H1 (cell line): ENCODE results near the gene RICTOR. TPM values are rescaled to one million over a fixed set of nuclear protein-coding genes. Genes with fewer than 3 reads are reported as not detected.

Experiments used
- CTCF ChIA-PET: fragments of 300-600 bp; sonication (Branson Sonifier 250); formaldehyde crosslinking; loops from one replicate; lab custom pipeline; 2021; ENCODE audit not compliant: partially characterized antibody; lab: Charles Lee
- POLR2A ChIA-PET: fragments of 300-600 bp; sonication (Branson Sonifier 250); formaldehyde crosslinking; loops from one replicate; lab custom pipeline; 2021; ENCODE audit warnings: inconsistent platforms; ENCODE audit not compliant: partially characterized antibody; lab: Charles Lee
- DNase-seq, 2 experiments: peaks; one replicate each; pipeline versions ENCODE4 v3.0.0 to v3.0.0-alpha.2; 2010 to 2022; ENCODE audit warnings: low spot score in 2 of 2, low read depth in 1 of 2, mixed read lengths in 1 of 2
- FAIRE-seq: peaks from 2 replicates; lab custom pipeline; 2011; peaks lifted over from hg19 to GRCh38; lab: Jason Lieb, UNC
- H2AFZ ChIP-seq: 2 replicates; pipeline ENCODE4 v1.8.1; 2012; ENCODE audit warnings: low read length, inconsistent platforms
- H2AK5ac ChIP-seq: 2 replicates; pipeline ENCODE4 v1.6.1; 2013; ENCODE audit warnings: low read depth, low read length
- H2BK120ac ChIP-seq: replicated peaks from 2 replicates; pipeline ENCODE3; 2013; ENCODE audit warnings: low read depth, low read length, inconsistent platforms
- H2BK12ac ChIP-seq: 2 replicates; pipeline ENCODE4 v1.6.1; 2013; ENCODE audit warnings: low read depth, low read length
- H2BK15ac ChIP-seq: 2 replicates; pipeline ENCODE4 v1.6.1; 2013; ENCODE audit warnings: low read length
- H2BK20ac ChIP-seq: 2 replicates; pipeline ENCODE4 v1.6.1; 2013; ENCODE audit warnings: low read length
- H2BK5ac ChIP-seq: 2 replicates; pipeline ENCODE4 v1.6.1; 2013; ENCODE audit warnings: low read depth, low read length
- H3K14ac ChIP-seq: 2 replicates; pipeline ENCODE4 v1.6.1; 2013; ENCODE audit warnings: inconsistent platforms; ENCODE audit not compliant: insufficient read length
- H3K18ac ChIP-seq: 2 replicates; pipeline ENCODE4 v1.6.1; 2013; ENCODE audit warnings: low read length; ENCODE audit errors: extremely low read depth
- H3K23ac ChIP-seq: 2 replicates; pipeline ENCODE4 v1.6.1; 2013; ENCODE audit warnings: inconsistent platforms; ENCODE audit not compliant: insufficient read length
- H3K23me2 ChIP-seq: 2 replicates; pipeline ENCODE4 v1.6.1; 2013; ENCODE audit warnings: low read depth, low read length
- H3K27ac ChIP-seq: 2 replicates; pipeline ENCODE4 v1.6.1; 2011; ENCODE audit warnings: low read depth, low read length, inconsistent platforms
- H3K27me3 ChIP-seq, 4 experiments: replicated peaks in 1 of 4; 1 replicate in 1 of 4; 2 replicates in 3 of 4; pipeline versions ENCODE4 v1.6.1 to v1.8.1; 2011 to 2013; ENCODE audit warnings: low read length in 3 of 4, mild to moderate bottlenecking in 3 of 4, inconsistent platforms in 2 of 4, mixed read lengths in 2 of 4, moderate library complexity in 1 of 4; ENCODE audit not compliant: control insufficient read depth in 3 of 4, insufficient read depth in 3 of 4; ENCODE audit errors: extremely low read depth in 1 of 4
- H3K36me3 ChIP-seq, 4 experiments: 2 replicates each; pipeline versions ENCODE4 v1.6.1 to v1.8.1; 2011 to 2013; ENCODE audit warnings: mild to moderate bottlenecking in 4 of 4, low read length in 3 of 4, moderate library complexity in 2 of 4, control low read depth in 1 of 4, inconsistent platforms in 1 of 4; ENCODE audit not compliant: insufficient read depth in 4 of 4, control insufficient read depth in 2 of 4
- H3K4ac ChIP-seq: replicated peaks from 2 replicates; pipeline ENCODE3; 2013; ENCODE audit warnings: low read length, low read depth, mixed read lengths, inconsistent platforms; ENCODE audit not compliant: insufficient read length
- H3K4me1 ChIP-seq, 4 experiments: replicated peaks in 1 of 4; 1 replicate in 1 of 4; 2 replicates in 3 of 4; pipeline versions ENCODE4 v1.6.1 to v1.8.1; 2011 to 2013; ENCODE audit warnings: low read length in 3 of 4, inconsistent platforms in 2 of 4, mixed read lengths in 1 of 4; ENCODE audit not compliant: insufficient read depth in 4 of 4, control insufficient read depth in 3 of 4
- H3K4me2 ChIP-seq, 2 experiments: 2 replicates each; pipeline versions ENCODE4 v1.6.1 to v1.8.1; 2011 to 2013; ENCODE audit warnings: low read depth in 2 of 2, low read length in 2 of 2, control low read depth in 1 of 2, inconsistent platforms in 1 of 2, mild to moderate bottlenecking in 1 of 2; ENCODE audit not compliant: insufficient read depth in 1 of 2
- H3K4me3 ChIP-seq, 4 experiments: fragments of 200-600, 300-600 bp in 1 of 4; sonication (generic), shearing (Covaris generic), sonication (Bioruptor Twin) in 1 of 4; 2 replicates each; pipeline versions ENCODE4 v1.5.1 to v1.8.1; 2011 to 2016; ENCODE audit warnings: low read length in 4 of 4, low read depth in 3 of 4, control low read depth in 2 of 4, inconsistent platforms in 2 of 4, mild to moderate bottlenecking in 2 of 4, mixed read lengths in 1 of 4, moderate library complexity in 1 of 4; ENCODE audit not compliant: insufficient read depth in 2 of 4; ENCODE audit errors: extremely low read depth in 1 of 4
- H3K56ac ChIP-seq: replicated peaks from 2 replicates; pipeline ENCODE3; 2013; ENCODE audit warnings: low read depth, mild to moderate bottlenecking, mixed read lengths, low read length, inconsistent platforms; ENCODE audit not compliant: insufficient read length
- H3K79me1 ChIP-seq: 2 replicates; pipeline ENCODE4 v1.6.1; 2013; ENCODE audit warnings: low read depth, low read length, control low read depth
- H3K79me2 ChIP-seq, 2 experiments: 2 replicates each; pipeline versions ENCODE4 v1.6.1 to v1.8.1; 2012 to 2013; ENCODE audit warnings: low read length in 2 of 2, mild to moderate bottlenecking in 2 of 2, inconsistent platforms in 1 of 2; ENCODE audit not compliant: insufficient read depth in 2 of 2, control insufficient read depth in 1 of 2
- H3K9ac ChIP-seq, 4 experiments: replicated peaks in 1 of 4; 1 replicate in 1 of 4; 2 replicates in 3 of 4; pipeline versions ENCODE4 v1.6.1 to v1.8.1; 2011 to 2013; ENCODE audit warnings: low read depth in 3 of 4, low read length in 3 of 4, control low read depth in 2 of 4, mild to moderate bottlenecking in 2 of 4, moderate library complexity in 2 of 4, inconsistent platforms in 1 of 4; ENCODE audit errors: extremely low read depth in 1 of 4
- H3K9me3 ChIP-seq, 2 experiments: 2 replicates each; pipeline versions ENCODE4 v1.6.1 to v1.8.1; 2012 to 2013; ENCODE audit warnings: mild to moderate bottlenecking in 2 of 2, moderate library complexity in 2 of 2, control low read depth in 1 of 2, inconsistent platforms in 1 of 2, low read depth in 1 of 2, low read length in 1 of 2, mixed read lengths in 1 of 2; ENCODE audit not compliant: insufficient read depth in 2 of 2
- H4K20me1 ChIP-seq, 2 experiments: replicated peaks in 1 of 2; 2 replicates each; pipeline versions ENCODE3 to v1.8.1; 2011 to 2013; ENCODE audit warnings: inconsistent platforms in 2 of 2, low read length in 2 of 2, mild to moderate bottlenecking in 1 of 2; ENCODE audit not compliant: insufficient read depth in 2 of 2, control insufficient read depth in 1 of 2
- H4K5ac ChIP-seq: 2 replicates; pipeline ENCODE4 v1.6.1; 2013; ENCODE audit warnings: low read length, low read depth, mixed read lengths, inconsistent platforms; ENCODE audit not compliant: insufficient read length
- H4K8ac ChIP-seq: 2 replicates; pipeline ENCODE4 v1.8.0; 2013; ENCODE audit warnings: mild to moderate bottlenecking, moderate library complexity, low read length, inconsistent platforms; ENCODE audit not compliant: insufficient read depth; ENCODE audit errors: extremely low read depth
- H4K91ac ChIP-seq: replicated peaks from 2 replicates; pipeline ENCODE3; 2013; ENCODE audit warnings: low read length, mixed read lengths, inconsistent platforms; ENCODE audit not compliant: insufficient read length
- SAP30 ChIP-seq: fragments of 300-600 bp; sonication (generic); IDR thresholded peaks from 2 replicates; pipeline ENCODE4 v1.7.1; 2012; ENCODE audit warnings: low read length, moderate library complexity, mild to moderate bottlenecking, inconsistent platforms; ENCODE audit not compliant: insufficient read depth, insufficient replicate concordance
- SIX5 ChIP-seq: IDR thresholded peaks from 2 replicates; pipeline ENCODE4 v1.6.1; 2011; ENCODE audit warnings: mild to moderate bottlenecking, low read depth, low read length
- TCF12 ChIP-seq: IDR thresholded peaks from 2 replicates; pipeline ENCODE4 v1.6.1; 2011; ENCODE audit warnings: low read depth, mild to moderate bottlenecking, low read length
- WGBS, 2 experiments: shearing (Covaris generic) in 1 of 2; methylation state at CpG; one replicate each; pipeline versions ENCODE4 v1.1.6 to v1.1.7; 2013 to 2015; ENCODE audit warnings: low lambda C conversion rate in 2 of 2, mixed read lengths in 2 of 2, inconsistent platforms in 1 of 2, low coverage in 1 of 2, missing lambda C conversion rate in 1 of 2; ENCODE audit not compliant: insufficient replicate concordance in 2 of 2, insufficient coverage in 1 of 2, insufficient read length in 1 of 2; ENCODE audit errors: extremely low coverage in 1 of 2, missing lambda C conversion rate in 1 of 2; 5-methylcytosine and 5-hydroxymethylcytosine counted together
- polyA plus RNA-seq, 7 experiments: library from polyadenylated mRNA; depleted of rRNA in 3 of 7; stranded (reverse) in 5 of 7; unstranded in 2 of 7; fragments of >200 nt in 5 of 7; fragments of 200-250 nt in 2 of 7; gene quantifications; 1 replicate in 5 of 7; 2 replicates in 1 of 7; 4 replicates in 1 of 7; pipeline versions ENCODE4 v1.2.1 to v1.2.3, GENCODE V29; 2011 to 2013; ENCODE audit warnings: missing spikeins in 2 of 7, mixed read lengths in 2 of 7
- total RNA-seq: library from RNA; stranded (reverse); fragmentation: NEBNext Ultra II Directional; extraction: Animal tissue kit (Norgen Biotek cat#: 25700); gene quantifications from 2 replicates; pipeline ENCODE4 v1.2.1, GENCODE V29; 2021

The RICTOR gene
- total and polyA plus RNA-seq, 2 of the 8 experiments (the other 6 are each of a cell fraction or from before 2014, with no cell fraction given) = 4.3 to 26.6 TPM

DNA sequence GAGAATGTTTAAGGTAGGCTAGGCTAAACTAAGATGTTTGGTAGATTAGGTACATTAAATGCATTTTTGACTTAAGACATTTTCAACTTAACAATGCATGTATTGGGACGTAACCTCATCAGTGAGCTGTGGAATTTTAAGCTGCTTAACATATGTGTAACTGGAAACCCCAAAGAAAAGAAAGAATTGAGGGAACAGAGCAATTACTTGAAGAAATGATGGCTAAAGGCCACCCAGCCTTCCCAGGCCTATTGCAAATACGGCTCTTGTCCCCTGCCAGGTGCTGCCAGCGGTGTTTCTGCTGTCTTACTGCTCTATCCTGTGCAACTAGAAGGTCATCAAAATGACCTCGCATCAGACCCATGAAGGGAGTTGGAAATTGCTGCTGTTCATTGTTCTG is 52.0 kb downstream of the RICTOR start:
- H3K14ac ChIP-seq = no peak overlapping the region
- DNase-seq (no peak), FAIRE-seq (no peak)
- H2AFZ ChIP-seq = no peak overlapping the region
- no peak overlapping the region for H2BK120ac ChIP-seq
- H3K4me2 ChIP-seq = peak overlapping the region; percentile 43 to 44; a peak in 3 of 4 replicates
- 0 out of 2 replicates have a peak overlapping the region, but pooled peaks have one; percentile 46 for H2BK12ac ChIP-seq
- H3K79me1 ChIP-seq = peaks cover 3% of the 10 kb centered on the region; the same call in 1 of the 2 replicates
- no peaks in the 10 kb centered on the region for H3K27me3 ChIP-seq
- H4K91ac ChIP-seq = peak overlapping the region; percentile 66
- H4K20me1 ChIP-seq = no peaks in the 10 kb centered on the region
- no peak overlapping the region for H4K8ac ChIP-seq
- H4K5ac ChIP-seq = no peak overlapping the region
- peaks cover 0 to 45% of the 10 kb centered on the region in 2 experiments; a peak in 2 of 4 replicates for H3K79me2 ChIP-seq
- H3K9me3 ChIP-seq = no peaks in the 10 kb centered on the region
- H3K9ac ChIP-seq = no peak overlapping the region
- H3K23ac ChIP-seq = no peak overlapping the region
- no peak overlapping the region for H3K4ac ChIP-seq
- peak overlapping the region; percentile 77; the same call in 1 of the 2 replicates for H2BK5ac ChIP-seq
- 0 out of 2 replicates have a peak overlapping the region, but pooled peaks have one; percentile 37 for H2BK15ac ChIP-seq
- H2BK20ac ChIP-seq = no peak overlapping the region
- H3K23me2 ChIP-seq = no peaks in the 10 kb centered on the region
- peaks cover 5 to 14% (median 12%) of the 10 kb centered on the region in 4 experiments; a peak in 6 of 7 replicates for H3K4me1 ChIP-seq
- H3K36me3 ChIP-seq = peaks cover 0 to 5% (median 0%) of the 10 kb centered on the region in 4 experiments; a peak in 2 of 8 replicates
- H3K27ac ChIP-seq = no peak overlapping the region
- H3K4me3 ChIP-seq = no peak overlapping the region; a peak in 1 of 8 replicates
- ChIA-PET CTCF (interaction anchor here (1.2 to 2.2 kb wide), 2 partner anchors 8 to 17 kb away, joined by 3 to 4 read pairs; no protein-coding TSS in a partner anchor), POLR2A (interaction anchor here (1.3 kb wide), 1 partner anchor 49 kb away, joined by 3 read pairs; no protein-coding TSS in a partner anchor)
- no peak overlapping the region for H3K56ac ChIP-seq
- 59% methylated on average over 4 of the region's 4 CpGs; no CpG with 5 or more reads in 1 of the 2 experiments for WGBS, 2 experiments
- H3K18ac ChIP-seq = no peak overlapping the region
- no peak overlapping the region for H2AK5ac ChIP-seq
- no peak for TF ChIP-seq SAP30
- TF ChIP-seq SIX5 = no peak
- TF ChIP-seq TCF12 = no peak
